IMR-90 (cell line): Measurements from ENCODE around the gene ZCCHC24. TPM values are rescaled to one million over a fixed set of nuclear protein-coding genes. Genes with fewer than 3 reads are reported as not detected.

Experiments used
- ATAC-seq: fragments of 200-7000 bp; cut with Tn5 transposase; 2 replicates; pipeline ENCODE4 v1.9.1; 2020; ENCODE audit warnings: low read depth, mild to moderate bottlenecking, moderate library complexity
- BruUV-seq: library from RNA; stranded (reverse); fragments of 400-500 nt; replicated peaks from 2 replicates; lab custom pipeline; 2021; lab: Mats Ljungman, UMichigan
- CTCF ChIA-PET: fragments of 300-600 bp; formaldehyde crosslinking; extraction: SDS; loops from one replicate; lab custom pipeline; 2021; ENCODE audit warnings: antibody characterized with exemption; lab: Yijun Ruan, JAX
- POLR2A ChIA-PET: fragments of 300-600 bp; sonication (Branson Sonifier 250); formaldehyde crosslinking; loops from one replicate; lab custom pipeline; 2022; ENCODE audit warnings: antibody characterized with exemption; ENCODE audit not compliant: unreplicated experiment; lab: Charles Lee
- DNase-seq: peaks from one replicate; pipeline ENCODE4 v3.0.0; 2013
- H2AFZ ChIP-seq: replicated peaks from 2 replicates; pipeline ENCODE3; 2013; ENCODE audit warnings: low read length, mild to moderate bottlenecking; ENCODE audit not compliant: poor library complexity
- H2AK5ac ChIP-seq: 2 replicates; pipeline ENCODE4 v1.6.1; 2013; ENCODE audit warnings: low read depth, low read length, inconsistent platforms
- H2AK9ac ChIP-seq: replicated peaks from 2 replicates; pipeline ENCODE3; 2013; ENCODE audit warnings: mild to moderate bottlenecking, low read depth, low read length, moderate library complexity; ENCODE audit not compliant: poor library complexity
- H2BK120ac ChIP-seq: 2 replicates; pipeline ENCODE4 v1.6.1; 2013; ENCODE audit warnings: low read depth, low read length, inconsistent platforms
- H2BK15ac ChIP-seq: 3 replicates; pipeline ENCODE4 v1.6.1; 2013; ENCODE audit warnings: low read depth, low read length, inconsistent platforms
- H2BK20ac ChIP-seq: 2 replicates; pipeline ENCODE4 v1.6.1; 2013; ENCODE audit warnings: low read depth, mild to moderate bottlenecking, inconsistent platforms, low read length, moderate library complexity
- H2BK5ac ChIP-seq: 2 replicates; pipeline ENCODE4 v1.6.1; 2013; ENCODE audit warnings: mild to moderate bottlenecking, low read depth, low read length, inconsistent platforms; ENCODE audit not compliant: poor library complexity, severe bottlenecking
- H3K14ac ChIP-seq: replicated peaks from 2 replicates; pipeline ENCODE4 v1.6.1; 2013; ENCODE audit warnings: low read depth, low read length, inconsistent platforms
- H3K18ac ChIP-seq: 2 replicates; pipeline ENCODE4 v1.6.1; 2013; ENCODE audit warnings: low read depth, low read length, control low read depth
- H3K23ac ChIP-seq: 2 replicates; pipeline ENCODE4 v1.6.1; 2013; ENCODE audit warnings: low read depth, low read length, inconsistent platforms
- H3K27ac ChIP-seq: 2 replicates; pipeline ENCODE4 v1.5.1; 2013; ENCODE audit warnings: mild to moderate bottlenecking, control low read depth, low read length; ENCODE audit not compliant: insufficient read depth
- H3K27me3 ChIP-seq: 2 replicates; pipeline ENCODE4 v1.6.1; 2013; ENCODE audit warnings: low read length; ENCODE audit not compliant: control insufficient read depth, insufficient read depth
- H3K36me3 ChIP-seq: 2 replicates; pipeline ENCODE4 v1.6.1; 2013; ENCODE audit warnings: low read length, mixed read lengths; ENCODE audit not compliant: control insufficient read depth, insufficient read depth
- H3K4ac ChIP-seq: 2 replicates; pipeline ENCODE4 v1.6.1; 2013; ENCODE audit warnings: low read depth, low read length, inconsistent platforms
- H3K4me1 ChIP-seq: 2 replicates; pipeline ENCODE4 v1.6.1; 2013; ENCODE audit warnings: low read length, mixed read lengths; ENCODE audit not compliant: control insufficient read depth, insufficient read depth
- H3K4me2 ChIP-seq: 2 replicates; pipeline ENCODE4 v1.6.1; 2013; ENCODE audit warnings: low read depth, mild to moderate bottlenecking, control low read depth, low read length, moderate library complexity
- H3K4me3 ChIP-seq: 2 replicates; pipeline ENCODE4 v1.5.1; 2013; ENCODE audit warnings: low read depth, mild to moderate bottlenecking, control low read depth, low read length, moderate library complexity; ENCODE audit not compliant: insufficient read depth
- H3K56ac ChIP-seq: 2 replicates; pipeline ENCODE4 v1.6.1; 2013; ENCODE audit warnings: low read length, inconsistent platforms; ENCODE audit not compliant: insufficient read depth; ENCODE audit errors: extremely low read depth
- H3K79me1 ChIP-seq, 2 experiments: 2 replicates each; pipeline ENCODE4 v1.6.1; 2013; ENCODE audit warnings: low read length in 2 of 2, inconsistent platforms in 1 of 2, low read depth in 1 of 2
- H3K9ac ChIP-seq: 2 replicates; pipeline ENCODE4 v1.6.1; 2013; ENCODE audit warnings: low read depth, low read length, control low read depth
- H3K9me1 ChIP-seq: 2 replicates; pipeline ENCODE4 v1.6.1; 2013; ENCODE audit warnings: low read length, inconsistent platforms; ENCODE audit not compliant: insufficient read depth
- H3K9me3 ChIP-seq: 2 replicates; pipeline ENCODE4 v1.6.1; 2013; ENCODE audit warnings: low read length; ENCODE audit not compliant: control insufficient read depth, insufficient read depth
- H4K20me1 ChIP-seq: 2 replicates; pipeline ENCODE4 v1.6.1; 2013; ENCODE audit warnings: low read length, inconsistent platforms; ENCODE audit not compliant: insufficient read depth
- H4K5ac ChIP-seq: 2 replicates; pipeline ENCODE4 v1.6.1; 2013; ENCODE audit warnings: mild to moderate bottlenecking, low read depth, low read length, control low read depth
- H4K8ac ChIP-seq, 2 experiments: 2 replicates each; pipeline ENCODE4 v1.6.1; 2013; ENCODE audit warnings: low read depth in 2 of 2, low read length in 2 of 2, control low read depth in 1 of 2, inconsistent platforms in 1 of 2
- H4K91ac ChIP-seq: 2 replicates; pipeline ENCODE4 v1.6.1; 2013; ENCODE audit warnings: low read depth, low read length, inconsistent platforms; ENCODE audit not compliant: insufficient read depth
- BHLHE40 ChIP-seq: fragments of 150-350 bp; IDR thresholded peaks from 2 replicates; pipeline ENCODE4 v1.6.1; 2016; ENCODE audit warnings: mild to moderate bottlenecking, low read depth, low read length
- CEBPB ChIP-seq: IDR thresholded peaks from 2 replicates; pipeline ENCODE4 v1.6.1; 2012; ENCODE audit warnings: low read depth, low read length, improper control_type of control experiment
- CHD1 ChIP-seq: IDR thresholded peaks from 2 replicates; pipeline ENCODE4 v1.6.1; 2012; ENCODE audit warnings: low read depth, low read length, improper control_type of control experiment
- CTCF ChIP-seq: conservative IDR thresholded peaks from 2 replicates; pipeline ENCODE4 v1.5.1; 2012; ENCODE audit warnings: mild to moderate bottlenecking, low read depth, low read length, improper control_type of control experiment
- ELK1 ChIP-seq: fragments of 150-350 bp; IDR thresholded peaks from 2 replicates; pipeline ENCODE4 v1.6.1; 2016; ENCODE audit warnings: low read depth, mild to moderate bottlenecking, low read length, moderate library complexity, borderline replicate concordance
- FOS ChIP-seq: fragments of 150-350 bp; IDR thresholded peaks from 2 replicates; pipeline ENCODE4 v1.6.1; 2016; ENCODE audit warnings: low read depth, low read length
- MAFK ChIP-seq: IDR thresholded peaks from 2 replicates; pipeline ENCODE4 v1.6.1; 2012; ENCODE audit warnings: low read depth, low read length, improper control_type of control experiment
- MAZ ChIP-seq: IDR thresholded peaks from 2 replicates; pipeline ENCODE4 v1.6.1; 2012; ENCODE audit warnings: low read depth, mild to moderate bottlenecking, low read length, improper control_type of control experiment, moderate library complexity, borderline replicate concordance
- MXI1 ChIP-seq: IDR thresholded peaks from 2 replicates; pipeline ENCODE4 v1.6.1; 2012; ENCODE audit warnings: low read depth, mild to moderate bottlenecking, low read length, moderate library complexity, borderline replicate concordance
- NFE2L2 ChIP-seq: fragments of 150-350 bp; IDR thresholded peaks from 2 replicates; pipeline ENCODE4 v1.6.1; 2016; ENCODE audit warnings: low read depth, mild to moderate bottlenecking, low read length
- POLR2A ChIP-seq: IDR thresholded peaks from 2 replicates; pipeline ENCODE4 v1.6.1; 2012; ENCODE audit warnings: mild to moderate bottlenecking, low read depth, low read length
- RAD21 ChIP-seq: IDR thresholded peaks from 2 replicates; pipeline ENCODE4 v1.6.1; 2012; ENCODE audit warnings: low read length, improper control_type of control experiment
- RCOR1 ChIP-seq: IDR thresholded peaks from 2 replicates; pipeline ENCODE4 v1.6.1; 2012; ENCODE audit warnings: mild to moderate bottlenecking, low read length, improper control_type of control experiment; ENCODE audit not compliant: insufficient replicate concordance
- RFX5 ChIP-seq: IDR thresholded peaks from 2 replicates; pipeline ENCODE4 v1.8.0; 2012; ENCODE audit warnings: low read depth, mild to moderate bottlenecking, low read length, moderate library complexity
- SMC3 ChIP-seq: fragments of 150-350 bp; IDR thresholded peaks from 2 replicates; pipeline ENCODE4 v1.6.1; 2016; ENCODE audit warnings: low read depth, mild to moderate bottlenecking, antibody characterized with exemption, low read length, moderate library complexity
- WGBS, 2 experiments: methylation state at CpG; one replicate each; pipeline versions ENCODE4 v1.1.5 to v1.1.7; 2013; ENCODE audit warnings: missing lambda C conversion rate in 2 of 2; ENCODE audit not compliant: insufficient read length in 1 of 2; ENCODE audit errors: extremely low coverage in 2 of 2; 5-methylcytosine and 5-hydroxymethylcytosine counted together
- dilution Hi-C: fragments of 300-500 bp; cut with HindIII; formaldehyde crosslinking; loops from one replicate; pipeline ENCODE4 v1.14.3; 2018; ENCODE audit warnings: low sequenced_read_pairs; ENCODE audit not compliant: unreplicated experiment
- in situ Hi-C: fragments of 300-500 bp; cut with MboI; formaldehyde crosslinking; loops from 3 replicates; pipeline ENCODE4 v1.14.3; 2019; ENCODE audit warnings: low sequenced_read_pairs, inconsistent platforms, mixed read lengths
- intact Hi-C: fragments of 100-400 bp; cut with micrococcal nuclease; formaldehyde crosslinking; loops from 2 replicates; pipeline ENCODE4 v1.10.0; 2022
- polyA plus RNA-seq, 3 experiments: library from polyadenylated mRNA; depleted of rRNA; stranded (reverse); fragments of >200 nt; gene quantifications; 2 replicates each; pipeline ENCODE4 v1.2.3, GENCODE V29; 2012; ENCODE audit warnings: low replicate concordance in 1 of 3
- total RNA-seq: library from RNA; depleted of rRNA; stranded (reverse); fragments of >200 nt; gene quantifications from 2 replicates; pipeline ENCODE4 v1.2.3, GENCODE V29; 2012

The ZCCHC24 gene
- total and polyA plus RNA-seq, 2 of the 4 experiments (the other 2 are of a cell fraction) = 15.1 to 25.9 TPM

GRCh38 chr10:79470096-79470495, 24.7 kb upstream of the ZCCHC24 start:
- BruUV-seq = no TSS peak

More at GRCh38 chr10:79470096-79470495, 24.7 kb upstream of the ZCCHC24 start:
- Histone ChIP-seq H3K4ac (no peak overlapping the region), H2AK5ac (0 out of 2 replicates have a peak overlapping the region, but pooled peaks have one; percentile 12), H2BK5ac (no peak overlapping the region), H3K56ac (no peak overlapping the region), H3K4me3 (no peak overlapping the region), H4K8ac (no peak overlapping the region), H3K9me3 (no peaks in the 10 kb centered on the region), H4K91ac (no peak overlapping the region), H3K27me3 (no peaks in the 10 kb centered on the region), H2BK20ac (no peak overlapping the region), H3K79me1 (no peaks in the 10 kb centered on the region), H3K27ac (no peak overlapping the region), H4K20me1 (no peaks in the 10 kb centered on the region), H2BK15ac (no peak overlapping the region), H3K23ac (no peak overlapping the region), H2AFZ (no peak overlapping the region), H3K9me1 (peaks cover 17% of the 10 kb centered on the region), H3K9ac (no peak overlapping the region), H4K5ac (no peak overlapping the region), H3K4me1 (peaks cover 14% of the 10 kb centered on the region), H3K14ac (no peak overlapping the region), H3K36me3 (no peaks in the 10 kb centered on the region), H3K4me2 (no peak overlapping the region), H3K18ac (no peak overlapping the region), H2BK120ac (no peak overlapping the region), H2AK9ac (peak overlapping the region; percentile 62)
- ATAC-seq (no peak), DNase-seq (no peak)
- WGBS, 2 experiments = no CpG with 5 or more reads among the region's 8 CpGs
- POLR2A ChIA-PET = no interaction called here
- no peak for TF ChIP-seq SMC3
- TF ChIP-seq CTCF = no peak
- no peak for TF ChIP-seq POLR2A
- TF ChIP-seq RCOR1 = no peak
- no peak for TF ChIP-seq CHD1
- no peak for TF ChIP-seq MAFK
- TF ChIP-seq NFE2L2 = no peak
- no peak for TF ChIP-seq FOS
- TF ChIP-seq BHLHE40 = no peak
- TF ChIP-seq MAZ = no peak
- no peak for TF ChIP-seq RAD21
- no peak for TF ChIP-seq CEBPB
- TF ChIP-seq RFX5 = no peak
- TF ChIP-seq ELK1 = no peak
- TF ChIP-seq MXI1 = no peak
- CTCF ChIA-PET = no interaction called here
- in situ Hi-C loops (no loop called here), dilution Hi-C loops (no loop called here), intact Hi-C loops (no loop called here)
